Hematopoietic multipotent progenitor cell treated with erythropoietin and hydrocortisone succinate and interleukin-3 and kit ligand, for 8 days (in vitro differentiated cells): ENCODE data around the gene DGCR6L.
"Not testable (repeated sequence)": the region's sequence is repeated elsewhere in the genome, so short reads cannot be mapped to it uniquely, and the experiment has no call there.

Source experiments
- DNase-seq: peaks from one replicate; pipeline ENCODE4 v3.0.0-alpha.2; 2015

The DGCR6L gene

DNA sequence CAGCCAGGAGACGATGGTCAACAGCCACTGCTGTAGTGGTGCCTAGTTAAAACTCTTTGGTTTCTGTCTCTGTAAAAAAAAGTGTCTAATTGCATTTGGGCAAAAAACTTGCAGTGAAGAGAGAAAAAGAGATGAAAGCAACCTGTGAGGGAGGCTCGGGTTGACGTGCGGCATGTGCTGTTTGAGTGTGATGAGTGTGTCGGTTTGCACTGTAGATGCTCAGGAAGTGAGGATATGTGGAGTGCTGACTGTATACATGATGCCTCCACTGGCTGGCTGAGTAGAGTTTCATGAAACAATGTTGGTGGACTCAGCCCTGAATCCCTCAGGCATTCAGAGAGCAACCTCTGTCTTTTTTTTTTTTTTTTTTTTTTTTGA is 4.3 kb upstream of the DGCR6L start:
- no peak for DNase-seq

DNA sequence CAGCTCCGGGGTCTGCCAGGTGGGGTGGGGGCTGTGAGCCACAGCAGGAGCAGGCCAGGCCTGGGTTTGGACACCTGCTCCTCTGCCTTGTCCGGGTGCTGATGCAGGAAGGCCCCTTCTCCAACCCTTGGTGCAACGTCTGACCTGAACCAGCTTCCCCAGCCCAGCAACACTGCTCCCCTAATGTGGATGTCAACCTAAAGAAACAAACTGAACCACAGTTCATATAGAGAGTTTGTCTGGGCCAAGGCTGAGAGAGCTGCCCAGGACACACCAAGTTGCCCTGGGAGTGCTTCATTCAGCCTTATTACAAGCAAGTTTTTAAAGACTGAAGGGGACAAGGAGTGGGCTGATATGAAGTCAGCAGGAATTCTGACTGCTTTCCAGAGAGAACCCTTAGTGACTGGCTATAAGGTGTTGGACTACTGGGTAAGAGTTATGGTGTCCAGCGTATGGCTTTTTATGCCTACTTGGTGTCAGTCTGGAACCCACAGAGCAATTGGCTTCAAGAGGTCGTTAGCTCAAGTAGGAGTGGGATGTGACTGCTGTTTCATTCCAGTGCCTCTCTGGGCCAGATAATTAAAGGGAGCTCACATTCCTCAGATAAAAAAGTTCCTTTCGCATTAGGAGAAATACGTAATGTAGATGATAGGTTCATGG is 1.8 kb upstream of the DGCR6L start:
- DNase-seq, result not testable (repeated sequence)

DNA sequence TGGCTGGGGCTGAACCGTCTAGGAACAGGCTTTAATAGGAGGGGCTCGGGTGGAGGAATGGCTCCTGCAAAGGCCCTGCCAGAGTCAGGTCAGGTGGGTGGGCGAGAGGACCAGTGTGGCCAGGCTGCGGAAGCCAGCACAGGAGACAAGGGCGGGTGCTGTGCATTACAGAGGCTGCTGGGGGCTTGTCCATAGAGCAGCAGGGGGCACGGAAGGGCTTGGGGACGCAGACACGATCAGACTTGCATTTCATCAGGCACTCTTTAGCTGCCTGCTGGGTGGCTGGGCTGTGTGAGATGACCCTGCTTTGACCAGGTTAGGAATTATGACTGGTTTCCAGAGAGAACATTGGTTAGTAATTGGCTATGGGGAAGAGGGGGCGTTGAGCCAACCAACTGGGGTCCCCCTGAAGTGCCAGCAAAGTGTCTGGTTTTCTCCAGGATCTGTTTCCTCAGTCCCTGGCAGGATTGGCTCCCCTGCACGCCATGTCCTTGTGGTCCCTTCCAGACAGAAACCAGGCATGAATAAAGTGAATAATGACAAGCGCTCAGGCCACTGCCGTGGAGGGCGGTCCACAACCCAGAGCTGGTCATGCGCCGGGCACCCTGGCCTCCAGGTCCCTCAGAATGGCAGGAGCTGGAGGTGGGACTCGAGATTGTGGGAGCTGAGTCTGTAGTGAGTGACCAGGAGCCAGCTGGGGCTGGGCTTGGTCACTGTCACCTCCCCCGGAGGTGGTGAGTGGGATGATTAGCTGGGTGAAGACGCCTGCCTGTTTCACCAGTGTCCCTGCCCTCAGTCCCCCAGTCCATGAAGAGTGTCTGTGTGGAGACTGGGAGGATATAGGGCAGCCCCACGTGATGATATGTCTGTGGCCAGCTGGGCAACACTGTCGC is 1.0 kb upstream of the DGCR6L start:
- not testable (repeated sequence) for DNase-seq

DNA sequence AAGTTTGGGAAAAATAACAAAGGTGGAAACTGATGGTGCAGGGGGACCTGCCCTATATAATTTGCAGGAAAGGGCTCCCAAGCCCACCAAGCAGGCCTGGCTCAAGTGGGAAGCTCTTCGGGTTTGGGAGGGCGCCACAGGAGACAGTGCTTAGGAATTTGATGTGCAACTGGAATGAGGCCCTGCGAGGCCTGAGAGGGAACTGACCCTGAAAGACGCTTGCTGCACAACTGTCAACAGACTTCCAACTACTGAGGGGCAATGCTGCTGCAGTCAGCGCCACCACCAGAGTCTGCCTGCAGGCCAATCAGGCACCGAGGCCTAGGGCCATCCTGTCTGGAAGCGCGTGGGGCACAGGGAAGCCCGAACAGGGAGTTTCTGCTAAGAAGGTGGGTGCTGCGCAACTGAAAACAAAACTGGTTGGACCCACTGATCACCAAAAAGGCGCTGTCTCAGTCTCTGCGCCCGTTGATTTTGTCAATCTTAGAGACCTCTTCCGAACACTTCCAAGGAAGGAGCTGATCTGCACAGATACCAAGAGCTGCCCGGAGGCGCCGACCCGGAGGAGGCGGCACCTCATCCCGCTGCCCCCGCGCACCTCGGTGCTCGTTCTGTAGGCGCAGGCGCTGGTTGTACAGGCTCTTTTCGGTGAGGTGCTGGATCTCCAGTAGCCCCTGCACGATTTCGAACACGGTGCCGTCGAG is 667 bp downstream of the DGCR6L start:
- DNase-seq, result peak; percentile 35

DNA sequence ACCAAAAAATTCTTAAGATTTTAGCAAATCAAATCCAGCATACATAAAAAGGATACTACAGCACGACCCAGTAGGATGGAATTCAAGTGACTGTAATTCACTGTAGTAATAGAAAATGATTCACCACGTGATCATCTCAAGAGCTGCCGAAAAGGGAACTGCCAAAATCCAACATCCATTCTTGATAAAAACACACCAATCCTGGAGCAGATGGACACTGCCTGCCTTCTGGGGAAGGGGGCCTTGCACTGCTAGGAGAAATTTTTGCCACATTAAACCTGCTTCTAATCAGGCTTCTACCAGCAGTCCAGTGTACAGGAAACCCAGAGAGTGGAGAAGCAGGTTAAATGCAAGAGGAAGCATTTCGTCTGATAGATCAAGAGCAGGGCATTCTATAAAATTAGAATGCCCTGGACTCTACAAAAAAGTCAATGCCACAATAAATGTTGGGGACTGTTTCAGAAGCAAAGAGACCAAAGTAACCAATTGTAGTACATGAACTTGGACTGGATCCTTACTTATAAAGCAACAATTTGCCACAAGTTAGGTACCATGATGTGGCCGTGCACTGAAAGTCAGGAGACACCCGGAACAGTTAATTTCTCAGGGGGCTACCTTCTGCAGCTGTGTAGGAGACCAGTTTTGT is 1.7 kb downstream of the DGCR6L start:
- DNase-seq, result peak; percentile 6

DNA sequence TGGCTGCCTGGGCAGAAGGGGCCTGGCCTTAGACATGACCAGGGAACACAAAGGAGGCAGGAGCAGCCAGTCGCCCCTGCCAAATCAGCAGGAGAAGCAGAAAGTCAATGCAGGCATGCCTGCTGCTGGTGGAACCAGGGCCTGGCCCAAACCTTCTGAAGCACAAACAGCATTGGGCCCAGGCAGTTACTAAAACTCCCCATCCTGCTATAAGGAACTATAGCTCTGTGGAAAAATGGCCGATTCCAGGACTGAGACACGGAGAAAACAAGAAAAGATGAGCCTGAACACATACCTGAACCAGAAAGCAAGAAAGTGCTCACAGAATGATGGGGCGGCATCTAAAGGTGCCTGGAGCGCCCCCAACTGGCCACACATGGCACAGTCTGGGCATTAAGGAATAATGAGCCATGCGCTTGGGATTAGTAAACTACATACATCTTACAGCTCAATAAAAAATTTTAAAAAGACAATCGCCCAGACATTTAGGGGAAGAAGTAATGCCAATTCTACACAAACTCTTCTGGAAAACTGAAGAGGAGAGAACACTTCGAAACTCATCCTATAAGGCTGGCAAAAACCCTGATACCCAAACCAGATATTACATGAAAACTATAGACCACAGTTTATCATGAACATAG is 2.3 kb downstream of the DGCR6L start:
- peak; percentile 41 for DNase-seq

DNA sequence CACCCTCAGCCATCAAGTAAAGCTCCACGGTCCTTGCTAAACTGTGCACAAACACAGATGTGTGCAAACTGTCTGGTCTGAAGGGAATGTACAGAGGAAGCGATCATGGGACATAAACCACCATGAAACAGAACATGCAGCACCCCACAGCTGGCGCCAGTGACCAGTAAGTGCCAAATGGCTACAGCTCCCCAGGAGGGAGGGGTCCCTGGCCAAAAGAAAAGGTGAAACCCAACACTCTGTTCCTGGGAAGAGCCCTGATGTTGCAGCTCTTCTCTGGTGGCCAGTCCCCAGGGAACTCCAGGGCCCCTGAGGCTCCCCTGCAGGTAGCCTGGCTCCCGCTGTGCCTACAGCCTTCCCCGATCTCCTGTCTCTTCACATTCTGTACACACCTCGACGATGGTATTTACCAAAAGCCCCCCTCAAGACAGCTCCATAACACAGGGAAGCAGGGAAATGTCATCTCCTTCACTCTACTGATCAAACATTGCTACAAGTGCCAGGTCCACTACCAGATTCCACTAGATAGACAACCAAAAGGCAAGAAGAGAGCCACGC is 2.9 kb downstream of the DGCR6L start:
- no peak for DNase-seq

DNA sequence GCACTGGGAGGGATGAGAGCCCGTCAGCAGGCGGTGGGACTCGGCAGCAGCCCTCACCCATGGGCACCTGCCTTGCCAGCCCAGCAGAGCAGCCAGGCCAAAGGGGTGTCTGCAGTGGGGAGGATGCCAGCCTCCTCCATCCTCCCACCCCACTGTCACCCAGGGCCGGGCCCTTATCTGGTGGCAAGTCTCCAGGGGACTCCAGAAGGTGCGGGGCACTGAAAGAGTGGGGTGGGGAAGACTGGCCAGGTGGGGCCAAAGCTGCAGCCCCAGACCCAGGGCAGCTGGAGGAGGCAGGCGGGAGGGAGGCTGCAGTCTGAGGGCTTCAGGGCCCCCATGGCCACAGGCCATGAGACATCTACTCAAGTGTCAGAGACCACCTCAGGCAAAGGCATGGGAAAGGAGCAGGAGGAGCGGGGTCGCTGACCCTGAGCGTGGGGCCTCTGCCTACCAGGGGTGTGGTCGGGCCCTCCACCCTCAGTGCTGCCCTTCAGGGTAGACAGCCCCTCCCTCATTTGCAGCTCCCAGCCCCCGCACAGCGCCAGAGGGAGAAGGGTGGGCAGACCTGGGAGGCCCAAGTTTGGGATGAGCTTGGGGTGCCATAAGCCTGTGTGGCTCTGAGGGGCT is 3.5 kb downstream of the DGCR6L start:
- DNase-seq, result no peak

DNA sequence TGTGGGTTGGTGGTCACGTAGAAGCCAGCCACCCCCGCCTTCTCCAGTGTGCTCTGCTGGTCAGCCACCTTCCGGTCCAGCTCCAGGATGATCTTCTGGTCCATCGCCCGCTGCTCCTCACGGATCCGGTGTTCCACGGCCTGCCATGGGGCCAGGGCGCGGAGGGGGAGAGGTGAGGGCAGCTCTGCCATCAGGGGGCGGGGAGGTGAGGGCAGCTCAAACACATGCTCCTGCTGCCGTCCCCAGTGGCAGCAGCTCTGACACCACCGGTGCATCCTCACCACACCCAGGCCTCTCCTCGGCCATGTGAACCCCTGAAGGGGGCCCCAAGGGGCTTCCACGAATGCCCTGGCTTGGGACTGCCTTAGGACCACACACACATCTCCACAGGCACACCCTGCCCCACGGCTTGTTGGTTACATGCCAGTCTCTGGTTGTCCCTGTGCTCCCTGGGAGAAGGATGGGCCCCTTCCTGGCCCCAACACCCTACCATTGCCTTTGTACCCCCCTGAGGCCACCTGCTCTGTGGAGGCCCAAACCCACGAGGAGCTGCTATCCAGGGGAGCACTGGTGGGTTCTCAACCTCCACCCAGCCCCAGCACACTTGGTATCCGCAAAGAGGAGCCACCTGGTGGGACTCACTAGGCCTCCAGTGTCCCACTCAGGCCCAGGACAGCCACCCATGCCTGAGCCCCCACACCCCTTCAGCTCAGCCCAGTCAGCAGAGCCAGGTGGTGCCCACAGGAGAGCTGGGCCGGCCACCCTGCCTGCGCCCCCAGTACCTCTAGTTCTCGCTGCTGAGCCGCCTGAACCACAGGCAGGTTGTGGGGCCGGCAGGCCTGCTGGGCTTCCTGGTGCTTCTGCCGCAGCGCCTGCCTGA is 4.3 kb downstream of the DGCR6L start:
- DNase-seq, result no peak

DNA sequence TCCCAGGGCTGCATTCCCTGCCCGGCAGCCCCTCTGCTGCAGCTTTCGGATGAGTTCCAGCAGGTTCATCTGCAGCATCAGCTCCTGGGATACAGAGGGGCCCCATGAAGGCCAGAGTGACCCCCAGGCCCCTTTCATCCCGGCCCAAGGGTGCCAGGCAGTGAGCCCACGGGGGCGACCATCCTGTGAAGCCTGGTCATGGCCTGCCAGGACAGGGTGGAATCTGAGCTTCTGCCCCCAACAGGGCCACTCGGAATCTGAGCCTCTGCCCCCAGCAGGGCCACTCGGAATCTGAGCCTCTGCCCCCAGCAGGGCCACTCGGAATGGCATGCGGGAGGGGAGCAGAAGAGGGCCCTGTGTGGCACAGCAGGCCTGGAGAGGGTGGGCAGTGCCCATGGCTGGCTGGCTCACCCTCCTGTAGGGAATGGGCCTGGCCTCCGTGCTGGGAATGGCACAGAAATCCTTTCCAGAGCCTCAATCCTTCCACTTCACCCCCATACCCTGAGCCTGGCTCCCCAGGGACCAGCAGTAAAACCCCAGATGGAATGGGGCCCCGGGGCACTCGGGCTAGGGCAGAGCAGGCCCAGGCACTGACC is 5.0 kb downstream of the DGCR6L start:
- DNase-seq, result not testable (repeated sequence)

DNA sequence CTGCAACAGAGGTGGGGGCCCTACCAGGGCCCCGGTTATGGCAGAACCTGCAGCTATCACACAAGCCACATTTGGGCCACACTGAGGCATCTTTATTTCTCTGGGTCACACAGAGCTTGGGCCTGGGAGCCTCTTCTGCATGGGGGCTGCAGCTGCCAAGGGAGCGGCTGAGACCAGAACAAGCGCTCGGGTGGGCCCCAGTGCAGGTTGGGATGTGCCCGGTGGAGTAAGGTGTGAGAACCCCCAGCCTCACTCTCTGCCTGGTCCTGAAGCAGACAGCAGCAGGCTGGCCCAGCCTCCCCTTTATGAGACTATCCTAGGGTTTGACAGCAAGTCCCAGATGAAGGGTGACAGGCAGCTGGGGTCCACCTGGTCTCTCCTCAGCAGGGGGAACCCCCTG is 5.7 kb downstream of the DGCR6L start:
- not testable (repeated sequence) for DNase-seq

DNA sequence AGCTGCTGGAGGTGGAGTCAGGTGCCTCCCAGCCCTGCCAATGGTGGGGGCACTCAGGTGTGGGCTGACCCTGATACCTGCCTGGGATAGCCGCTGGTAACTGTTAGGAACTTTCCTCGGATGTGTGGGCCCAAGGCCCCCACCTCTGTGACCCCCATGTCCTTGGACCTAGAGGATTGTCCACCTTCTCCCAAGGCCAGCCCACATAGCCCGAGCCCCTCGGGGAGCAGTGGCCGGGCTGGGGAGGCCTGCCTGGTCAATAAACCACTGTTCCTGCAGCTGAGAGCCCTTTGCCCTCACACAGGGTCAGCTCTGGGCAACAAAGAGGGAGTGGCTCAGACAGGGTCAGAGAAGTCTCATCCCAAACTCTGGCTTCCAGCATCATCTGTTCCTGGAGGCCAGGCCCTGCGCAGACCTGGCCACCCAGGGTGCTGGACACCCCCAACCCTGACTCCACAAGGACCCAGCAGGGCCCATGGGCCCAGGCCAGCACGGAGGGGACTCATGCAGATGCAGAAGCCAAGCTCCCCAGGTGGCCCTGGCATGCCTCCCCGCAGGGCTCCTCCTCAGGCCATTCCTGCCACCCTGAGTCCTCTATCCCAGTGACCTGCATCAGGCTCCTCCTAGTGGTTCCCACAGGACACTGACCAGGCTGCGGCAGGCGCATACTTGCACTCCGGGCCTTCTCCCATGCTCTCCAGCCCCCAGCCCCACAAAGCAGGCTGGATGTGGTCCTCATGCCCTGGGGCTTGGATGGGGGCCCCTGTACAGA is 6.4 kb downstream of the DGCR6L start:
- not testable (repeated sequence) for DNase-seq

DNA sequence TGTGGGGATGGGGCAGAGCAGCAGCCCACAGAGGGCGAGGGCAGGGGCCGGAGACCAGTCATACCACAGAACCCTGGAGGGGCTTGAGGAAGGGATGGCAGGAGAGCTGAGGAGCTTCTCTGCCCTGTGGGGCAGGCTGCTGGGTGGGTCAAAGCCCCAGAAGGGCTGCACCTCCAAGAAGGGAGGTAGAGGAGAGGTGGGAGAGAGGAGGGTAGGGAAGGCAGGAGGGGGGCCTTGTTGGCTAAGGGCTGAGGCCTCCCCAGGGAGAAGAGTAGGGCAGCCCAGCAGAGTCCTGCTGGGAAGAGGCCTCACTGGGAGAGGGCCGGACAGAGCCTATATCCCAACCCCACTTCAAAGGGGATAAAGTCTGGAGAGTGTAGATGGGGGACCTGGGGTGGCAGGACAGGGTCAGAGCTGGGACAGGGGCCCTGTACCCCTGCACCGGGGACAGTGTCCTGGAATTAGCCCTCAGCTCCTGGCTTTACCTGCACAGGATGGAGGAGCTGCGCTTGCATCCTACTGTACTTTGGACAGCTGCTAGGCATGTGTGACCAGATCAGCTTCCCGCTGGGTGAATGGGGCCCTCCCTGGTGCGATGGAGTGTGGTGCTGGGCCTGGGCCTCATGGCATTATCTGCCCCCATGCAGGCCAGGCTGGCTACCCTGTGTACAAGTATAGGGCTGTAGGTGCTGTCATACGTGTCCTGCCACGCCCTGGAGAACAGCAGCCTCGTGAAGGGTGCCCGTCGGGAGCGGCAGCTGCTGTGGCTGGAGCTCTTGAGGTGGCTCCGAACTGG is 7.3 kb downstream of the DGCR6L start:
- no peak for DNase-seq

DNA sequence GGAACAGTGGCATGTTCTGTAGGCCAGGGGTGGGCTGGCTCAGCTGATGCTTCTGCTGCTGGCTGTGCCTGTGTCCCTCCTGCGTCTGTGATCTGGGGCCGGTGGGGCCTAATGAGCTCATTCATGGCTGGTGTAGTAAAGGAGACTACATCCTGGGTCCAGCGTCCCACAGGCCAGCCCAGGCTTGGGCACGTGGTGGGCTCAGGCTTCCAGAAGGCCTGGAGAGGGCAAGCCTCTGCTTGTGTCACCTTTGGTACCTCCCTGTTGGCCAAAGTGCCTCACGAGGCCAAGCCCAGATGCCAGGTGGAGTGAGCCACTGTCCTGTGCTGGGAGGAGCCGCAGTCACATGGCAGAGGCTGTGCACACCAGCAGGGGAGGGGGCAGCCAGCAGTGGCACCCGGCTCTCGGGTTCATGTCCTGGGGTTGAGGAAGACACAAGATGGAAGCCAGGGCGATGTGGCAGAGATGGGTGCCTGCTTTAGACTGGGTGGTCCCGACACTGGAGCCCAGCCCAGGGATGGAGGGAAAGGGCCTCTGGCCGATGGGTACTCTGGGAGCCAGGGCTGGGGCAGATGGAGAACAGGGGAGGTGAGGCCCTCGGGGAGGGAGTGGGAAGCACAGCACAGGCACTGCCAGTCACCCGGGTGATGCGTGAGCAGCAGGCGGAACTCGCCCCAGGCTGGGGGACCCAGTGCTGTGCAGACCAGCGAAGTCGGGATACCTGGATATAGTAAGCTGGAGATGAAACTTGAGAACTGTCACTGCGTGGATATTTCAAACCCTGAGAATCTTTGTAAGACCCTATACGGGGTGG is 8.4 kb downstream of the DGCR6L start:
- DNase-seq, result not testable (repeated sequence)

DNA sequence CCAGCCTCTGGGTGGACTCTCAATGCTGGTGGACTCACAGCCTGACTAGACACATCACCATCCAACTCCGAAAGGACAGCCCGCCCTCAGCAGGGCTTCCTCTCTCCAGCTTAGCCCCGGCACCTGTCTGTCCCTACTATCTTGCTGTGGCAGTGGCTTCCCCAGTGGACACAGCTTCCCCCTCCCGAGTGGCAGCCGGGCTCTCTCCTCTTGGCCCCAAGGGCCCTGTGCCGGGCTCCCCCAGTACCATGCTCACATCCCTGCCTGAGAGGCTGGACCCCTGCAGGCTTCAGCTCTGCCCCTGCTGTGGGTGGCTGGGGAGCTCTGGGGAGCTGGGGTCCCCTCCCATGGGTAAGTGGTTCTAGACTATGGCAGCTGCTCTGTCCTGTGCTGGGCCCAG is 9.1 kb downstream of the DGCR6L start:
- DNase-seq, result not testable (repeated sequence)

DNA sequence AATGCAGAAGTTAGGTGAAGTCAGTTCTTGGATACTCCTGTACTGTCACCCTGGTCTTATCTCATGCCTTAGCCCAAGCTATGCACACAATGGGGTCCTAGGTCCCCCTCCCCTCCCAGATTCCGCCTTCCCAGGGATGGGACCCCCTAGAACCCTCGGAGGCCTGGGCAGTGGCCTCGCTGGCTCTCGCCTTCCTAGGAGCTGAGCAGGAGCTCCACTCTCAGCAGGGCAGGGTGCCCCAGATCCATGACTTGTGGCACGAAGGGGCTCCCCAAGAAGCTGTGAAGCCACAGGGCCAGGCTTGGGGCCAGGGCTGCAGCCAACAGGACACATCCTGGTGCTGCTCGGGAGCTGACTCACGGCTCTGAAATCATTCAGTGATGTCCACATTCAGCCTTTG is 9.7 kb downstream of the DGCR6L start:
- not testable (repeated sequence) for DNase-seq

DNA sequence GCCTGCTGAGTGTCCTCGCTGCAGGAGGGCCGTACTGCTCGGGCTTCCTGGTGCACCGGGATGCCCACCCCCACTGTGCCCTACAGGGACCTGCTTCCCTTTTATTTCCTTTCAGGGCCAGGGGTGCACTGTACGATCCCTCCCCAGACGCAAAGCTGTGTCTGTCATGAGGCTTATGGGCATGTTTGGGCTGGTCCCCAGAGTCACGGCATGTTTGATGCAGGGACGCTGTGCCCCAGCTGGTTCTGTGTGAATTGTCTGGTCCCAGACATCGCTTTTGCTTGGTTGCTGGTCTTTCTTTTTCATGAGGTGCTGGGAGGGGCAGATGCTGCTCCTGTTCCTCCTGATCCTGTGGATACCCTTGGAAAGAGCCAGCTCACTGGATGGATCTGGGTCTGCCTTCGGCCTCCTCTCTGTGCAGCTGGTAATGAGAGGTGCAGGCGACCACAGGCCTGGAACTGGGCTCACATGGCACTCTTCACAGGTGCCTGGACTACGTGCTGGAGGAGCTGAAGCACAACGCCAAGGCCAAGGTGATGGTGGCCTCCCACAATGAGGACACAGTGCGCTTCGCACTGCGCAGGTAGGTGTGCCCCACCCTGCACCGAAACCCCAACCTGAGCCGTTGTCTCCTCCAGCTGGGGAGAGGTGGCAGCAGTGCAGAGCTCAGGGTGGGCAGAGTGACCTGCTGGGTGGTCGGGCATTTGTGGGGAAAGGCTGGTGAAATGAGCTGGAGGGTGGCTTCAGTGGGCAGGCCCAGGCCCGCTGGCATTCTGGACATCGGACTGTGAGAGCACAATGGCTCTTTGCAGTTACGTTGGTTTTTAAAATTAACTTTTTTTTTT is 10.8 kb downstream of the DGCR6L start:
- not testable (repeated sequence) for DNase-seq
